H4 (cell line): Measurements from ENCODE around the gene TAF9. TPM values are rescaled to one million over a fixed set of nuclear protein-coding genes. Genes with fewer than 3 reads are reported as not detected.
"Not testable (repeated sequence)": the region's sequence is repeated elsewhere in the genome, so short reads cannot be mapped to it uniquely, and the experiment has no call there.

ENCODE experiments used
- DNase-seq: peaks from one replicate; pipeline ENCODE4 v3.0.0-alpha.2; 2015; ENCODE audit warnings: low spot score
- total RNA-seq: library from RNA; depleted of rRNA; stranded (reverse); fragments of >200 nt; shearing (Covaris generic); gene quantifications from 2 replicates; pipeline ENCODE4 v1.2.3, GENCODE V29; 2014; rRNA removed

TAF9 gene
- total RNA-seq, 1 experiment from 2014 or later = 164 TPM

GRCh38 chr5:69335341-69335935 is 33.9 kb downstream of the TAF9 start:
- DNase-seq = no peak

- peak; percentile 67 for DNase-seq
Measured at GRCh38 chr5:69334793-69335268, 34.5 kb downstream of the TAF9 start.

GRCh38 chr5:69333668-69334315 is 35.5 kb downstream of the TAF9 start:
- DNase-seq = not testable (repeated sequence)

GRCh38 chr5:69331528-69332445 is 37.5 kb downstream of the TAF9 start:
- DNase-seq = no peak

- DNase-seq = no peak
Measured at GRCh38 chr5:69329905-69330489, 39.3 kb downstream of the TAF9 start.

GRCh38 chr5:69326365-69326764 is 43.0 kb downstream of the TAF9 start:
- no peak for DNase-seq

- DNase-seq = no peak
Measured at GRCh38 chr5:69317391-69317790, 51.9 kb downstream of the TAF9 start.

- DNase-seq = no peak
Measured at GRCh38 chr5:69315972-69316371, 53.3 kb downstream of the TAF9 start.

Other genes with a start within 250 kb of the TAF9 start
- 513 and 514 TPM in 2 replicates for gene CCNB1, start 202.4 kb downstream of the TAF9 start, total RNA-seq
- gene CENPH, start 179.9 kb downstream of the TAF9 start, total RNA-seq = 41.7 and 45.8 TPM in 2 replicates
- 48.7 and 63.9 TPM in 2 replicates for gene CDK7, start 134.6 kb downstream of the TAF9 start, total RNA-seq
- gene CCDC125, start 36.7 kb downstream of the TAF9 start, total RNA-seq = 0.64 and 4.0 TPM in 2 replicates
- gene AK6, start within 50 bp of the TAF9 start, total RNA-seq = 27.3 and 37.3 TPM in 2 replicates
- gene RAD17, start 298 bp upstream of the TAF9 start, total RNA-seq = 14.8 and 17.6 TPM in 2 replicates
- 0.08 and 0.12 TPM in 2 replicates for gene MARVELD2, start 45.6 kb upstream of the TAF9 start, total RNA-seq
- gene OCLN, start 123.3 kb upstream of the TAF9 start, total RNA-seq = 2.9 and 5.2 TPM in 2 replicates
- gene GTF2H2C, start 190.7 kb upstream of the TAF9 start, total RNA-seq = 26.5 and 37.3 TPM in 2 replicates